22Rv1 (cell line): ENCODE data around the gene PCDH15.

Source experiments
- H3K27ac ChIP-seq: fragments of 450-650 bp; 2 replicates; pipeline ENCODE4 v1.5.1; 2017
- ZFX ChIP-seq: fragments of 450-650 bp; IDR thresholded peaks from 2 replicates; pipeline ENCODE4 v1.6.1; 2017; ENCODE audit warnings: antibody characterized with exemption, borderline replicate concordance
- TF ChIP-seq, protein P1 (sequence below): fragments of 450-650 bp; IDR thresholded peaks from 2 replicates; pipeline ENCODE4 v1.5.1; 2017; ENCODE audit warnings: mild to moderate bottlenecking

PCDH15 gene

DNA sequence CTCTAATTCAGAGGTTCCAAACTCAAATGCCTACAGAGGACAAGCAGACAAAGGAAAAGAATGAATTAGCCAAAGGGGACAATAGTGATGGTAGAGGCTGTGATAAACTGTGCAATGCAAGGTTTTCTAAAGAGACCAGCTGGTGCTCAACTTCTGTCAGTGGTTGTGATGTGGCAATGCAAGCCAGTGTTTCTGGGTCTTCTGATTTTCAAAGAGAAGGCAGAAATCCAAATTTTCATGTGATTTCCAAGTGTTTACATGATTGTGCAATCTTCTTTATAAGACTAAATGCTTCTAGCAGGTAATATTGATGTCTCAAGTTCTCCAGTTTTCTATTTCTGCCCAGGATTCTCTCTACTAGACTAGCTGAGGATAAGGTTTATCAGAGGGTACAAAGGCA, 135.9 kb downstream of the PCDH15 start:
- no peak overlapping the region for H3K27ac ChIP-seq
- no peak for TF ChIP-seq ZFX
- TF ChIP-seq, protein P1, sequence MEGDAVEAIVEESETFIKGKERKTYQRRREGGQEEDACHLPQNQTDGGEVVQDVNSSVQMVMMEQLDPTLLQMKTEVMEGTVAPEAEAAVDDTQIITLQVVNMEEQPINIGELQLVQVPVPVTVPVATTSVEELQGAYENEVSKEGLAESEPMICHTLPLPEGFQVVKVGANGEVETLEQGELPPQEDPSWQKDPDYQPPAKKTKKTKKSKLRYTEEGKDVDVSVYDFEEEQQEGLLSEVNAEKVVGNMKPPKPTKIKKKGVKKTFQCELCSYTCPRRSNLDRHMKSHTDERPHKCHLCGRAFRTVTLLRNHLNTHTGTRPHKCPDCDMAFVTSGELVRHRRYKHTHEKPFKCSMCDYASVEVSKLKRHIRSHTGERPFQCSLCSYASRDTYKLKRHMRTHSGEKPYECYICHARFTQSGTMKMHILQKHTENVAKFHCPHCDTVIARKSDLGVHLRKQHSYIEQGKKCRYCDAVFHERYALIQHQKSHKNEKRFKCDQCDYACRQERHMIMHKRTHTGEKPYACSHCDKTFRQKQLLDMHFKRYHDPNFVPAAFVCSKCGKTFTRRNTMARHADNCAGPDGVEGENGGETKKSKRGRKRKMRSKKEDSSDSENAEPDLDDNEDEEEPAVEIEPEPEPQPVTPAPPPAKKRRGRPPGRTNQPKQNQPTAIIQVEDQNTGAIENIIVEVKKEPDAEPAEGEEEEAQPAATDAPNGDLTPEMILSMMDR, result no peak

- no peak for TF ChIP-seq ZFX
- TF ChIP-seq, protein P1, result no peak
Measured at GRCh38 chr10:54660397-54660796, 140.6 kb downstream of the PCDH15 start.

GRCh38 chr10:54656643-54657042, 144.4 kb downstream of the PCDH15 start:
- TF ChIP-seq, protein P1, result no peak
- no peak overlapping the region for H3K27ac ChIP-seq

More at GRCh38 chr10:54660397-54660796, 140.6 kb downstream of the PCDH15 start:
- H3K27ac ChIP-seq, result no peak overlapping the region

- no peak for TF ChIP-seq ZFX
- TF ChIP-seq, protein P1, result no peak
- no peak overlapping the region for H3K27ac ChIP-seq
Measured at GRCh38 chr10:54653518-54653917, 147.5 kb downstream of the PCDH15 start.

- no peak for TF ChIP-seq ZFX
- TF ChIP-seq, protein P1, result no peak
- H3K27ac ChIP-seq, result no peak overlapping the region
Measured at GRCh38 chr10:54650547-54650946, 150.5 kb downstream of the PCDH15 start.

DNA sequence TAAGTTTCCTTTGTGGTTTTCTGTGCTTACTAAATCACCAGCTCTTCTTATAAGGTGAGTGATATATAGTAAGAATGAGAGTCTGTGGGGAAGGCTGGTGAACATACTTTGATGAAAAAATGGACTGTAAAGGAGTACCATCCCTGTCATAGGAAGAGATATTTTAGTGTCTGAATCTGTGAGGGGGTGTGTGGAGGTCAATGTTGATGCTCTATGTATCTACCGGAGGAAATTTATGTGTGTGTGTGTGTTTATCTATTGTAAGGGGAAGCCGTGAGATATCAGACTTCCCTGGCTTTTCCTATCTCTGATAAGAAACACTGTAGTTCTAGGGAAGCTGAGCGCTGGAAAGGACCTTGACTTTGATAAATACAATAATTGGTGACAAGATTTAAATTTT, 179.0 kb downstream of the PCDH15 start:
- TF ChIP-seq, protein P1, result no peak
- TF ChIP-seq ZFX, result no peak
- no peak overlapping the region for H3K27ac ChIP-seq

DNA sequence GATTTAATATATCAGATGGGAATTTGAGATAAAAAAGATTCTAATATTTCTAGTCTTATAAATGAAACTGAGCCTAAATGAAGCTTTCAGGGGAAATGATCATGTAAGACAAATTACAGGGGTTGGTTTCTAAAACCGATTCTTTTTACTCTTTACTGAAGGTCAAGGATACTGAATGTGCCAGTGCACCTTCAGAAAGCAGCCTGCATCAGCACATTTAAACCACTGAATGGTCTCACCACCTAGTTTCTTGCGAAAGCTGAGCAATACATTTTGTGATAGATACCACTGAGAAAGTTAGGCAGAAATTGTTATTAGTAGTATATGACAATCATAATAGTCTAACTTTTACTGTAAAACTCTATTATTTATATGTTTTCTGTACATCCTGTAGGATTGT, 180.7 kb downstream of the PCDH15 start:
- no peak overlapping the region for H3K27ac ChIP-seq
- no peak for TF ChIP-seq ZFX
- TF ChIP-seq, protein P1, result no peak
